GM12891 (cell line): Measurements from ENCODE around the gene NLGN3.
A peak's percentile ranks its signal among the peaks of the same experiment; 100 is the strongest.

Experiments used
- POLR2A ChIP-seq: IDR thresholded peaks from 2 replicates; pipeline ENCODE4 v1.6.1; 2011; ENCODE audit warnings: low read depth, low read length, control low read depth
- POLR2AphosphoS5 ChIP-seq: IDR thresholded peaks from 2 replicates; pipeline ENCODE4 v1.6.1; 2011; ENCODE audit warnings: low read depth, low read length, control low read depth

DNA sequence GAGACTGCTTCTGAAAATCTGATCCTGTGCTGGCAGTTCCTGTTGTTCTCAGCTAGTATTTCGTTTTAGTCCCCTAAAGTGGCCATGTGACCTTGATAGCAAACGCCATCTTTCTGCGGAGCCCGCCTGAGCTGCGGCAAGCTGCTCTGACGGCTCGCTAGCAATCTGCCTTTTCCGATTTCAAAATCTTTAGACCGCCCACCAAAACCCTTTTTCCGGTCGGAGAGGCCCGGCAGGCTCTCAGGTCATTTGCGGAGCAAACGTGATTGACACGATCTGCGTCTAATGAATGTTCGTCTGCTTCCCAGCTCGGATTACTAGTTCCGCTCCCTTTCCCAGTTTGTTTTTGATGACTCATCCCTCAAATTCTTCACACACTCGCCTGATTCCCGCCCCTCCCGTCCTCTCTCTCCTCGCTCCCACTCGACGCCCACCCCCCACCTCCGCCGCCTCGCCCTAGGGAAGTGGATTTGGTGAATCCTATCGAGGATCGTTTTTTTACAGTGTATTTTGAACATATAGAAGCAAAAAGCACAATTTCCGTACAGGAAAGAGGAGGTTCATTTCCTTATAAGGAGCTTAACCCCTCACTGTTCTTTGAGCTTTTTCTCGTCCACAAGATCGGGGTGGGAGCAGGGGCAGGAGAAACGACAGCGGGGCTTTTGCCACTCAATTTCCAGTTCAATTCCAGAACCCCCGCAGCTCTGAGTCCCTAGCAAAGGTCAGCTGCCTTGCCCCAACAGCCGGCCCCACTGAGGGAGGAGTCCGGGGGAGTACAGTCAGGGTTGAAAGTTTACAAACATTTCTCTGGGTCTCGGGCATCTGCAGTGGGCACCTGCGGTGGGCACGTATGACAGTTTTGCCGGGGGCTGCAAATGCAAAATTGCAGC is 37.5 kb downstream of the NLGN3 start:
- peak; percentile 79; the same call in 1 of the 2 replicates for TF ChIP-seq POLR2A
- peak; percentile 77; the same call in 1 of the 2 replicates for TF ChIP-seq POLR2AphosphoS5
